GM12892 (cell line): ENCODE results near the gene FAM25A.

ENCODE experiments used
- POLR2A ChIP-seq: IDR thresholded peaks from 2 replicates; pipeline ENCODE4 v1.6.1; 2011; ENCODE audit warnings: low read depth, low read length, control low read depth
- POLR2AphosphoS5 ChIP-seq: IDR thresholded peaks from 2 replicates; pipeline ENCODE4 v1.6.1; 2011; ENCODE audit warnings: low read depth, low read length, control low read depth
- TAF1 ChIP-seq: IDR thresholded peaks from 2 replicates; pipeline ENCODE4 v1.6.1; 2011; ENCODE audit warnings: low read depth, mild to moderate bottlenecking, control low read depth, low read length, borderline replicate concordance

GRCh38 chr10:87054373-87055295, 34.5 kb downstream of the FAM25A start:
- TF ChIP-seq POLR2A (no peak), TAF1 (no peak), POLR2AphosphoS5 (no peak)
